HG03045 (cell line): Measurements from ENCODE around the gene SMAD9.

Experiments used
- ATAC-seq: cut with Tn5 transposase; IDR thresholded peaks from one replicate; pipeline ENCODE4 v1.9.1; 2021; ENCODE audit warnings: mild to moderate bottlenecking, moderate library complexity; ENCODE audit not compliant: unreplicated experiment

SMAD9 gene

DNA sequence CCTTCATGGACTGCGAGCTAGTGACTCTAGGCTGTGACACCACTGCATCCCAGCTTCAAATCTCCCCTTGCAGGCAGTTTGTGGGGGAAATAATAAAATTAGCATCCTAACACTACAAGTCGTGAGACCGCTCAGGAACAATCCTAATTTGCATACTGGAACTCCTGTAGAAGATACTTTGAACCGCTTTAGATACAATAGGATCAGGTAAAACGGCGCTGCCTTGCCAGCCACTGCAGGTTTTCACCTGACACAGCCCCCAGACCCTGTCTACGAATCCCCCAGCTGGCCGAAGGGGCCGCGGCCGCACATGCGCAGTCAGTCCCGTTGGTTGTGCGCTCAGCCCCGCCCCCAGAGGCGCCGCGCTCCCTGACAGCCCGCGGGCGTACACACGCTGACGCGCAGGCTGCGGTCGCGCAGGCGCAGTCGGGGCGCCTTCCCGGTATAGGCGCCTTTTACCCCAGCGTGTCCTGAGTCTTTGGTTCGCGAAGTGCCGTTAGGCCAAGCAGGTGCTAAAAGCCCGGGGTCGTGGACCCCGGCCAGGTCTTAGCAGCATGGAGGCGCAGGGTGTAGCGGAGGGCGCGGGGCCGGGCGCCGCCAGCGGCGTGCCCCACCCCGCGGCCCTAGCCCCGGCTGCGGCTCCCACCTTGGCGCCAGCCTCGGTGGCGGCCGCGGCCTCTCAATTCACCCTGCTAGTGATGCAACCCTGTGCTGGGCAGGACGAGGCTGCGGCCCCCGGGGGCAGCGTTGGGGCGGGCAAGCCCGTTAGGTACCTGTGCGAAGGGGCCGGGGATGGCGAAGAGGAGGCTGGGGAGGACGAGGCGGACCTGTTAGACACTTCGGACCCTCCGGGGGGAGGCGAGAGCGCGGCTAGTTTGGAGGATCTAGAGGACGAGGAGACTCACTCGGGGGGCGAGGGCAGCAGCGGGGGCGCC lies 101.0 kb downstream of the SMAD9 start, which contains the start of gene RFXAP:
RFXAP (plus strand) TSS at position 419 of the 935 bp plus-strand sequence; CDS start at position 555, 136 bp downstream.
- ATAC-seq: peak; percentile 90

DNA sequence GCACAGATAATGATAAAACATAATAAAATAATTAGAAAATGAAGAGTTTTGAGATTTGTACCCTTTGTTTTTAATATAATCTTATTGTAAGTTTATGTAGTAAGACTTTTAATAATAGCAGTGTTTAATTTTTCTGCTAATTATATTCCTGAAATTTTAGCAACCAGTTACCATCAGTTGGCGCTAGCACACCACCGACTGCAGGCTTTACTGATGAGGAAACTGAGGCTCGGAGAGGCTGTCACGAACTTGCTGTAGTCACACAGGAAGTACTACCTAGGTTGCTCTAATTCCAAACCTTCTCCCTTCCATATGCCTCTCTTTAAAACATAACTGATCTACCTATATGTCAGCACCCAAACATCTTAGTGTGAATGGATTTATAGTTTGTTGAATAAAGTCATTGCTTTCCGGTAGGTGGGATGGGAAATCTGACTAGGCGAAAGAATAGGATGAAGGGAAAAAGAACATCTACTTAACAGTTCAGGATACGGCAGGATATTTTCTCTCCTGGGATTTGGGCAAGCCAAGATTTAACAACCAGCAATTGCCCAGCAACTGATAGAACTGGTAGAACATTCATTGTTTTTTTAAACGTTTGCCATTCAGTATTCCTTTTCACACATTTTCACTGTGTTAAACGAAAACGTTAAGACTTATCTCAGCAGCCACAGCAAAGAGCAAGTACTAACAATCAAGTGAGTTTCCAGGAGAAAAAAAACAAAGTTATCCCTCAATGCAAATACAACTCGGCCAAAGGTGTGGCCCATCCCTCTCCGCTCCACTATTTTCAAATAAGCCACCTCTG lies 101.8 kb downstream of the SMAD9 start:
- ATAC-seq: peak; percentile 4

GRCh38 chr13:36815062-36815461 lies 105.0 kb downstream of the SMAD9 start:
- ATAC-seq: no peak

DNA sequence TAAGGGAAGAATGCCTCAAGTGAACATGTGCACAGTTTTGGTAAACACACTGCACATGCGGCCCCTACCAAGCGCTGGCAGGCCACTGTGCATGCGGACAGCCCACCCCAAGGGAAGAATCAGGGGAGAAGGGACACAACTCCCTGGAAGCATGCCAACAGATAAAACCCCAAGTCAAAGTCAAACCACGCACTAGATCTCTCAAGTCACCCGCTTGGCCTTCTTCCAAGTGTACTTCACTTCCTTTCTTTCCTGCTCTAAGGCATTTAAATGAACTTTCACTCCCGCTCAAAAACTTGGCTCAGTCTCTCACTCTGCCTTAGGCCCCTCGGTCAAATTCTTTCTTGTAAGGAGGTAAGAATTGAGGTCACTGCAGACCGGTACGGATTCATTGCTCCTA lies 105.6 kb downstream of the SMAD9 start:
- no peak for ATAC-seq

DNA sequence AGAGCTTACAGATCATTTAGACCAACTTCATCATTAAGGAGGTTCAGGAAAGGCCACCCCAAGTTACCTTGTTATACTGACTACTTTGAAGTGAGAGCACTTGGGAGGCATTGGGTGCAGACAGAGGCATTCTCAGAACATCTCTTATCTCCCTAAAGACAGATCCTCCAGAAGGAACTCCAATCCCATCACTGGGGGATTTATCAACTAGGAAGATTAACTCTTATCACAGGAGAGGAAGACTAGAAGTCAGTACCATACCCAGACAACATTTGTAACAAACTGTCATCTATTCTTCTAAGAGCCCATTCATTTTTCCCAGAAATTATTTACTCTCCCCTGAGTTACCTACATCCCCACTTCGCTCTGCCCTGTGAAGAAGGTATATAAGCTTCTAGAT lies 106.8 kb downstream of the SMAD9 start:
- no peak for ATAC-seq

GRCh38 chr13:36807616-36808015 lies 112.4 kb downstream of the SMAD9 start:
- ATAC-seq: no peak

DNA sequence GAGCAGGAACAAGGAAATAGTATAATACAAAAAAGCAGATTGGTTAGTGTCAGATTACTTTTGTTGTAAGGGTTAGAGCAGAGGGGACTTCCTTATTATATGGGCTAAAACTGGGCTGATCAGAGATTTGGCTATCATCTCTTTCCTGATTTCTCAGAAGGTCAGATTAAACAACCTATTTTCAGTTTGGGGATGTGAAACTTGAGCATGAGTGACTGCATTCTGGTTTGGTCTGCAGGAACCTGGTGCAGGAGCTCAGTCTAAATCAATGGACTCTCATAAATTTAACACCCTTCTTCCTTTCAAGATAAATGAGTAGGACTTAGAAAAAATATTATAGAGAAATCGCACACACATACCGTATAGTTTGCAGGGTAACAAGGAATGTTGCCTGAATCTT lies 113.9 kb downstream of the SMAD9 start:
- ATAC-seq: no peak

GRCh38 chr13:36804588-36804987 lies 115.5 kb downstream of the SMAD9 start:
- ATAC-seq: no peak

GRCh38 chr13:36801035-36801434 lies 119.0 kb downstream of the SMAD9 start:
- no peak for ATAC-seq

GRCh38 chr13:36796052-36796451 lies 124.0 kb downstream of the SMAD9 start:
- no peak for ATAC-seq

- ATAC-seq: no peak
Observed at GRCh38 chr13:36795463-36795862, 124.6 kb downstream of the SMAD9 start.
